SU-DHL-6 (cell line): ENCODE results near the gene SH3GLB2.

ENCODE experiments used
- H2AFZ ChIP-seq: fragments of 200-600 bp; sonication (generic); 2 replicates; pipeline ENCODE4 v1.6.1; 2014; ENCODE audit warnings: low read depth, mild to moderate bottlenecking, moderate library complexity, mixed read lengths, antibody characterized with exemption, low read length; ENCODE audit not compliant: severe bottlenecking
- H3F3A ChIP-seq: fragments of 200-600 bp; shearing (Covaris generic); 2 replicates; pipeline ENCODE4 v1.6.0; 2016; ENCODE audit warnings: antibody characterized with exemption, mild to moderate bottlenecking; ENCODE audit not compliant: insufficient read depth
- H3K27ac ChIP-seq: fragments of 200-600 bp; sonication (generic); 2 replicates; pipeline ENCODE4 v1.5.1; 2016; ENCODE audit warnings: low read depth, mild to moderate bottlenecking, low read length, moderate library complexity, mixed read lengths
- H3K27me3 ChIP-seq: fragments of 200-600 bp; sonication (generic), shearing (Covaris generic); 2 replicates; pipeline ENCODE4 v1.6.0; 2014; ENCODE audit warnings: mild to moderate bottlenecking, low read length
- H3K36me3 ChIP-seq: fragments of 200-600 bp; sonication (generic); 2 replicates; pipeline ENCODE4 v1.6.1; 2014; ENCODE audit warnings: mild to moderate bottlenecking, low read length, mixed read lengths
- H3K4me2 ChIP-seq: fragments of 300-600, 200-600 bp; shearing (Covaris generic), sonication (generic); 2 replicates; pipeline ENCODE4 v1.6.0; 2014; ENCODE audit warnings: low read length, low read depth, mild to moderate bottlenecking; ENCODE audit not compliant: poor library complexity, severe bottlenecking
- H3K4me3 ChIP-seq: fragments of 200-600 bp; sonication (generic); 2 replicates; pipeline ENCODE4 v1.5.1; 2014; ENCODE audit warnings: antibody characterized with exemption, low read length, mild to moderate bottlenecking, mixed read lengths; ENCODE audit not compliant: insufficient read depth, poor library complexity, severe bottlenecking
- H3K79me2 ChIP-seq: fragments of 200-600 bp; sonication (generic); 2 replicates; pipeline ENCODE4 v1.6.1; 2014; ENCODE audit warnings: mild to moderate bottlenecking, low read length, moderate library complexity; ENCODE audit not compliant: insufficient read depth
- H3K9ac ChIP-seq: fragments of 200-600 bp; sonication (generic); 2 replicates; pipeline ENCODE4 v1.7.0; 2014; ENCODE audit warnings: mild to moderate bottlenecking, low read length
- H3K9me2 ChIP-seq: fragments of 200-600 bp; sonication (generic); replicated peaks from 2 replicates; pipeline ENCODE4 v1.6.1; 2014; ENCODE audit warnings: low read length; ENCODE audit not compliant: insufficient read depth
- H3K9me3 ChIP-seq: fragments of 200-600 bp; sonication (generic); 2 replicates; pipeline ENCODE4 v1.6.1; 2014; ENCODE audit warnings: low read length, mixed read lengths; ENCODE audit not compliant: insufficient read depth
- H4K20me1 ChIP-seq: fragments of 200-600 bp; sonication (generic); 2 replicates; pipeline ENCODE4 v1.6.1; 2014; ENCODE audit warnings: low read depth, mild to moderate bottlenecking, antibody characterized with exemption, low read length, moderate library complexity, mixed read lengths
- CTCF ChIP-seq: fragments of 200-600 bp; sonication (generic); IDR thresholded peaks from one replicate; pipeline ENCODE4 v1.5.1; 2017; ENCODE audit warnings: antibody characterized with exemption, mild to moderate bottlenecking, low read length, moderate library complexity; ENCODE audit not compliant: insufficient read depth, poor library complexity, severe bottlenecking
- EZH2phosphoT487 ChIP-seq: fragments of 200-600 bp; sonication (generic), shearing (Covaris generic); conservative IDR thresholded peaks from 2 replicates; pipeline ENCODE4 v1.6.1; 2018; ENCODE audit warnings: mild to moderate bottlenecking, antibody characterized with exemption, low read length, moderate library complexity, mixed read lengths

SH3GLB2 gene

GRCh38 chr9:129026442-129027223 is 1.5 kb downstream of the SH3GLB2 start:
- Histone ChIP-seq H3K79me2 (peaks cover 50% of the 10 kb centered on the region), H4K20me1 (no peaks in the 10 kb centered on the region), H3K27ac (no peak overlapping the region), H3K4me3 (peak overlapping the region; percentile 64), H3K9me3 (no peaks in the 10 kb centered on the region), H3K27me3 (no peaks in the 10 kb centered on the region), H3K4me2 (peak overlapping the region; percentile 93), H3K9me2 (no peaks in the 10 kb centered on the region), H2AFZ (no peak overlapping the region), H3F3A (no peaks in the 10 kb centered on the region), H3K36me3 (no peaks in the 10 kb centered on the region), H3K9ac (peak overlapping the region; percentile 75)
- no peak for TF ChIP-seq CTCF
- no peak for TF ChIP-seq EZH2phosphoT487

GRCh38 chr9:129023908-129024233 is 4.3 kb downstream of the SH3GLB2 start:
- Histone ChIP-seq H3K9ac (no peak overlapping the region), H3K36me3 (no peaks in the 10 kb centered on the region), H3K4me3 (no peak overlapping the region), H3K9me2 (no peaks in the 10 kb centered on the region), H3K4me2 (no peak overlapping the region), H3K79me2 (peaks cover 50% of the 10 kb centered on the region), H3F3A (no peaks in the 10 kb centered on the region), H4K20me1 (no peaks in the 10 kb centered on the region), H3K27ac (no peak overlapping the region), H2AFZ (no peak overlapping the region), H3K27me3 (no peaks in the 10 kb centered on the region), H3K9me3 (no peaks in the 10 kb centered on the region)
- TF ChIP-seq CTCF, result no peak
- TF ChIP-seq EZH2phosphoT487, result no peak

- Histone ChIP-seq H4K20me1 (no peaks in the 10 kb centered on the region), H3K4me2 (no peak overlapping the region), H3K4me3 (no peak overlapping the region), H3K9me2 (no peaks in the 10 kb centered on the region), H3K9ac (no peak overlapping the region), H3K9me3 (no peaks in the 10 kb centered on the region), H3F3A (no peaks in the 10 kb centered on the region), H3K27ac (no peak overlapping the region), H3K36me3 (no peaks in the 10 kb centered on the region), H3K27me3 (no peaks in the 10 kb centered on the region), H3K79me2 (peaks cover 50% of the 10 kb centered on the region), H2AFZ (no peak overlapping the region)
- TF ChIP-seq CTCF, result no peak
- TF ChIP-seq EZH2phosphoT487, result no peak
Observed at GRCh38 chr9:129023036-129023907, 4.9 kb downstream of the SH3GLB2 start.
